Fibroblast of pulmonary artery (primary cell): ENCODE measurements around the gene TBCCD1.

ENCODE experiments used
- DNase-seq: peaks from one replicate; pipeline ENCODE4 v3.0.0-alpha.2; 2010; ENCODE audit warnings: low read depth
- H3K4me3 ChIP-seq: replicated peaks from 2 replicates; pipeline ENCODE4 v1.5.1; 2011; ENCODE audit warnings: low read depth, mild to moderate bottlenecking, control low read depth, low read length, moderate library complexity
- TF ChIP-seq, protein P1 (sequence below): IDR thresholded peaks from 2 replicates; pipeline ENCODE4 v1.5.1; 2011; ENCODE audit warnings: mild to moderate bottlenecking, control low read depth, low read length, inconsistent platforms; ENCODE audit errors: missing control alignments

TBCCD1 gene

GRCh38 chr3:186512570-186513302 is 54.4 kb downstream of the TBCCD1 start:
- no peak for DNase-seq
- H3K4me3 ChIP-seq, result no peak overlapping the region
- TF ChIP-seq, protein P1, sequence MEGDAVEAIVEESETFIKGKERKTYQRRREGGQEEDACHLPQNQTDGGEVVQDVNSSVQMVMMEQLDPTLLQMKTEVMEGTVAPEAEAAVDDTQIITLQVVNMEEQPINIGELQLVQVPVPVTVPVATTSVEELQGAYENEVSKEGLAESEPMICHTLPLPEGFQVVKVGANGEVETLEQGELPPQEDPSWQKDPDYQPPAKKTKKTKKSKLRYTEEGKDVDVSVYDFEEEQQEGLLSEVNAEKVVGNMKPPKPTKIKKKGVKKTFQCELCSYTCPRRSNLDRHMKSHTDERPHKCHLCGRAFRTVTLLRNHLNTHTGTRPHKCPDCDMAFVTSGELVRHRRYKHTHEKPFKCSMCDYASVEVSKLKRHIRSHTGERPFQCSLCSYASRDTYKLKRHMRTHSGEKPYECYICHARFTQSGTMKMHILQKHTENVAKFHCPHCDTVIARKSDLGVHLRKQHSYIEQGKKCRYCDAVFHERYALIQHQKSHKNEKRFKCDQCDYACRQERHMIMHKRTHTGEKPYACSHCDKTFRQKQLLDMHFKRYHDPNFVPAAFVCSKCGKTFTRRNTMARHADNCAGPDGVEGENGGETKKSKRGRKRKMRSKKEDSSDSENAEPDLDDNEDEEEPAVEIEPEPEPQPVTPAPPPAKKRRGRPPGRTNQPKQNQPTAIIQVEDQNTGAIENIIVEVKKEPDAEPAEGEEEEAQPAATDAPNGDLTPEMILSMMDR, result no peak

GRCh38 chr3:186511702-186512101 is 55.4 kb downstream of the TBCCD1 start:
- no peak for DNase-seq
- TF ChIP-seq, protein P1, result no peak
- no peak overlapping the region for H3K4me3 ChIP-seq

DNA sequence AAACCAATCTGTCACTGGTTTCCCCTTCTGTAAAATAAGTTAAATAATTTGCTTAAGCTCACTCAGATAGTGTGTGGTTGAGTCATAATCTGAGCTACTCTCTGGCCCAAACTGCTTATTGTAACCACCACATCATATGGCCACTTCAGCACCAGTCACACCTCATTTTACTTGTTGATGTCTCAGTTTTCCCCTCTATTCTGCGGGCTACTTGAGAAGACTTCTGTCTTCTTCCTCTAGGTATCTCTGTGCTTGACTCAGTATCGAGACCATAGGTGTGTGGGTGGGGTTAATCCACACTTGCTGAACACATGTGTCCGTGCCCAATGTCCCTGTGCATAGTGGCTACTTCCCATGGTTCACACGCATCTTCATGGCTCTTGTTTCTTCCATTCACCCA is 55.9 kb downstream of the TBCCD1 start:
- TF ChIP-seq, protein P1, result no peak
- H3K4me3 ChIP-seq, result no peak overlapping the region
- DNase-seq, result no peak

DNA sequence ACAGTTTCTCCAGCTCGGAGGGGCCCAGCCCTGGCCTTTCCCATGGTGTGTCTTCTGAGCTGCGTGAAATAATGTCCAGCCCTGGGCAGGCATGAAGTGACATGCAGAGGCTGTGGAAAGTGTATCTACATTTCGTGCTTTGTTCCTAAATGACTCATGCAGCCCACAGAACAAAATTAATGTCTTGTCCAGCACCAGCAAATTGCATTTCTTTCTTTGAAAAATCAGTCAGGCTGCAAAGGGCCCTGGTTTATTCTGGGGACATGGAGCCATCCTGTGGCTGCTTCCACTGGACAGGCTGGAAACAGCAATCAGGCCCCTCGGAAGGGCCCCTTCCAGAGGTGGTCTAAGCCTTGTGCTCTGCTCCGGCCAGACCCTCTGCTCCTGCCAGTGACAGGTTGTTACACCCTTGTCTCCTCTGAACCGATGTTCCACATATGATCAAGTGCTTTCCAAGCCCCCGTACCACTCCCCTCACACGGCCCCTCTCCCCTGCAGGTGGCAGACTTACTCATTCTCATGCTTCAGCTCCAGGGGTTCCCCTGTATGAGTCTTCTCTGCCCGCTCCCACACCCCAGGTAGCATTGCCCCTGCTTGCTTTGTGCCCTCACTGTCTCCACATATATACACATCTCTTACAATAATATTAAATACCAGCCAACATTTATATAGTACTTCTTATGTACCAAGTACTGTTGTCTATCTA is 56.6 kb downstream of the TBCCD1 start:
- DNase-seq, result no peak
- H3K4me3 ChIP-seq, result no peak overlapping the region
- TF ChIP-seq, protein P1, result no peak

DNA sequence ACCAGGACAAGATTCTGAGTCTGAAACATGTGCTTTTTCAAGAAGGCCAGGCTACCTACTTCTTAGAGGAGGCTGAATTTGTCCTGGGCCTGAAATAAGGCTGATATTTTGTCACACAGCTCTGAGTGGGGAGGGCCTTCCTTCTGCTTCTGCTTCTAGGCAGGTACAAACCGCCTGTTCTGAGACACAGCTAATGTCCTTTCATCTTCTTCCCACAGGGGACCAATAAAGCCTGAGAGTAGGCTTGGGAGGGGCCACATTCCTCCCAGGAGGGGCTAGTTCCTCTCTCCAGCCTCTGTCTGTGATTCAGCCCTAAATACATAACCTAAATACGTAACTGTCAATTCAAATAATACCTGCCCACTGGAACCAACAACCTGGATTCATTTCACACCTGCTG is 57.7 kb downstream of the TBCCD1 start:
- TF ChIP-seq, protein P1, result no peak

DNA sequence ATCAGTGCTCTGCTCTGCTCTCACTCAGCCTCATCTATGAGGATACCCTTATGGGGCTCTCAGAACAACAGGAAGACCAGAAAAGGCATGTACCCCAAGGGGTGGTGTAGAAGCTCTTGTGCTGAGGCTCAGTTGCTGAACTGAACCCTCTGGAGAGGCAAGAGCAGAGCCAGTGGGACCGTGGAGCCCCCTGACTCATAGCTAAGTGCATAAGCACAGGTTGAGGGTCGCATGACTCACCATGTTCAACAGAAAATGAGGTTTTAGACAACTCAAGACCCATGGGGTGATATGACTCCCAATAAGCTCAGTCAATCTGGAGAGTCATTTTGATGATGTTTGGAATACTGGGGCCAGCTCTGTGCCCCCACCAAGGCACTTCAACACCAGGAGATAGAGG is 60.3 kb downstream of the TBCCD1 start:
- H3K4me3 ChIP-seq, result no peak overlapping the region
- TF ChIP-seq, protein P1, result no peak
- DNase-seq, result no peak

More for the DNA sequence above, 57.7 kb downstream of the TBCCD1 start:
- DNase-seq, result no peak
- no peak overlapping the region for H3K4me3 ChIP-seq
